Stimulated activated effector memory CD8-positive, alpha-beta T cell treated with anti-CD3 and anti-CD28 coated beads, Interleukin-12 subunit alpha, Interleukin-12 subunit beta, amount 100 ng/mL, for 72 hours (primary cell): ENCODE results near the gene AP2A1.

Experiments used
- ATAC-seq: fragments of 150-1000 bp; cut with Tn5 transposase; 2 replicates; pipeline ENCODE4 v1.10.0; 2021
- DNase-seq, 2 donors: peaks; one replicate each; pipeline ENCODE4 v3.0.0; 2021 to 2022; ENCODE audit warnings: low spot score in 2 of 2
- H3K27ac Mint-ChIP-seq: one replicate; pipeline ENCODE4 v1.8.0; 2022; ENCODE audit warnings: mild to moderate bottlenecking, mixed read lengths
- H3K36me3 Mint-ChIP-seq: one replicate; pipeline ENCODE4 v1.8.0; 2022; ENCODE audit warnings: mild to moderate bottlenecking, mixed read lengths
- H3K4me1 Mint-ChIP-seq: one replicate; pipeline ENCODE4 v1.8.0; 2022; ENCODE audit warnings: mixed read lengths
- H3K4me3 Mint-ChIP-seq: one replicate; pipeline ENCODE4 v1.8.0; 2022; ENCODE audit warnings: mild to moderate bottlenecking, mixed read lengths
- H3K9me3 Mint-ChIP-seq: one replicate; pipeline ENCODE4 v1.8.0; 2022; ENCODE audit warnings: mixed read lengths

Gene AP2A1

GRCh38 chr19:49775742-49776370 lies 9.1 kb downstream of the AP2A1 start:
- H3K4me3 Mint-ChIP-seq: no peak overlapping the region
- ATAC-seq (no peak), DNase-seq (no peak)
- H3K36me3 Mint-ChIP-seq: peaks cover 38% of the 10 kb centered on the region
- no peaks in the 10 kb centered on the region for H3K9me3 Mint-ChIP-seq
- peaks cover 42% of the 10 kb centered on the region for H3K4me1 Mint-ChIP-seq
- H3K27ac Mint-ChIP-seq: peak overlapping the region; percentile 45

DNA sequence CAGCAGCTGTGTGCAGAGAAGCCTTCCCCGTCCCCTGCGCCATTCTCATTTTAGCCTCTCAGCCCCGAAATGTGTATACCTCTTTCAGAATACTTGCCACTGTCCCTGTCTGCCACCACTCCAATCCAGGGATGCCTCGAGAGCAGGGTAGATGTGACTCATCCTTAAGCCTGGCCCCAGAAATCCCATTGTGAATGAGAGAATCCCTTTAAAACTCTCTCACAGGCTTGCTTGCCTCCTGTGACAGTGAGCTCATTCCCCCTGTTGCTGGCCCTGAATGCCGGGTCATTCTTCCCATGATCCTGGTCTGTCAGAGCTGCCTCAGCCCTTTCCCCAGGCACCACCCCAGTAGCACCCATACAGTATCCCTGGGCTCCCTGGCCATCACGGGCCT lies 9.6 kb downstream of the AP2A1 start:
- no peak for ATAC-seq
- Mint-ChIP-seq H3K36me3 (peaks cover 38% of the 10 kb centered on the region), H3K4me1 (peaks cover 46% of the 10 kb centered on the region), H3K9me3 (no peaks in the 10 kb centered on the region), H3K27ac (peak overlapping the region; percentile 45), H3K4me3 (no peak overlapping the region)
- no peak for DNase-seq

DNA sequence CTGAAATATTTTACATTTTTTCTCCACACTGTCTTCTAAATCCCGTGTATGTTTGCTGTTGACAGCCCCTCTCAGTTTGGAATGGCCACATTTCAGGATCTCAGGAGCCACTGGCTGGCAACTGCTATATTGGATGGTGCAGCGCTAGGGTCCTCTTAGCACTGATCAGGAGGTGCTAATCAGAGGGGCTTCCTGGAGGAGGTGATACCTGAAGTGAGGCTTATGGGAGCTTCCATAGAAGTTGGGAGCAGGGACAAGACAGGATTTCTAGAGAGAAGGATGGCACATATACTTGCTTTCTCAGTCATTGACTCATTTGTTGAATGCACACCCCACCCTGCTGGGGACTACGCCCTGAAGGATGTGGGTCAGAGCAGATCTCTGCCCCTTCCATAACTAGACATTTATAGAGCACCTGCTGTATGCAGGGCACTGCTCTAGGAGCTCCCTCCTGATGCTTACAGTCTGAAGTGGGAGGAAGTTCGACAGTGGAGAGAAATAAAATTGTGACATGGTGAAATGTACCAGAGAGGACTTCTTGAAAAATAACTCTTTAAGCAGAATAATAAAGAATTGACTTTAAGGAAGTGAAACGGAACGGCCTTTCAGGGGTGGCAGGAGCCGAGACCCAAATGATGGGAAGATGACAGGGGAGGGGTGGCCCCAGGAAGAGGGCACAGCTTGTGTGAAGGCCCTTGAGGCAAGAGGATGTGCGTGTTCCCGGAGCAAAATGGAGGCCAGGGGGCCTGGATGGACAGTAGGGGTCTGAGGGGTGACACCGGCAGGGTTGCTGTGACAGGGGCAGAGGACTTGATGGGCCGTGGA lies 13.1 kb downstream of the AP2A1 start:
- Mint-ChIP-seq H3K36me3 (peaks cover 51% of the 10 kb centered on the region), H3K4me1 (peaks cover 27% of the 10 kb centered on the region), H3K4me3 (no peak overlapping the region), H3K27ac (peak overlapping the region; percentile 87), H3K9me3 (no peaks in the 10 kb centered on the region)
- DNase-seq (no peak), ATAC-seq (no peak)

DNA sequence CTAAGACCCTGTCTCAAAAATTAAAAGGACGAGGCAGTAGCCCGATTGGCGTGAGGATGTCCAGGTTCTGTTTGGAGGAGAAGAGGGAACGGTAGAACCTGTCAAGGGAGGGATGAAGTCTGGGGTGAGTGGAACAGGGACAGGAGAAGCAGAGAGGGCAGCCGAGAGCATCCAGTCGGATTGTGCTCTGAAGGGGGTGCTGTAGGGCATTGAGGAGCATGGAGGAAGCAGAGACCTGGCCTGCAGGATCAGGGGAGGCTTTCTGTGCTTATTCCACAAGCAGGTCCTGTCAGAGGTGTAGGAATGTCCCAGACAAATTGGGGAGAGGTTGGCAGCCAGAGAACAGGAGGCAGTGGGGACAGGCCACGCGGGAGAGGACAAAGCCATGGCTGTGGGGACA lies 14.1 kb downstream of the AP2A1 start:
- Mint-ChIP-seq H3K36me3 (peaks cover 60% of the 10 kb centered on the region), H3K27ac (peak overlapping the region; percentile 87), H3K4me1 (peaks cover 33% of the 10 kb centered on the region), H3K4me3 (no peak overlapping the region), H3K9me3 (no peaks in the 10 kb centered on the region)
- no peak for DNase-seq
- ATAC-seq: no peak

GRCh38 chr19:49781394-49781793 lies 14.6 kb downstream of the AP2A1 start:
- ATAC-seq (no peak), DNase-seq (no peak)
- no peak overlapping the region for H3K4me3 Mint-ChIP-seq
- peak overlapping the region; percentile 87 for H3K27ac Mint-ChIP-seq
- H3K36me3 Mint-ChIP-seq: peaks cover 65% of the 10 kb centered on the region
- H3K4me1 Mint-ChIP-seq: peaks cover 28% of the 10 kb centered on the region
- H3K9me3 Mint-ChIP-seq: no peaks in the 10 kb centered on the region

DNA sequence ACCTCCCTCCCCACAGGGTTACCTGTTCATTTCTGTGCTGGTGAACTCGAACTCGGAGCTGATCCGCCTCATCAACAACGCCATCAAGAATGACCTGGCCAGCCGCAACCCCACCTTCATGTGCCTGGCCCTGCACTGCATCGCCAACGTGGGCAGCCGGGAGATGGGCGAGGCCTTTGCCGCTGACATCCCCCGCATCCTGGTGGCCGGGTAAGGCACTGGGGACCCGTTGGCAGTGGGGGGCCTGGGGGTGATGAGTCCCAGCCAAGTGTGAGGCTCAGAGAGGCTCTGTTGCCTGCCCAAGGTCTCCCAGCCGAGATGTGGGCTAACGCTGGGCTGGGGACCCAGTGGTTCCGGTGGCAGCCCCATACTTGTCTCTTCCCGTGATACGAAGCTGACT lies 15.7 kb downstream of the AP2A1 start:
- Mint-ChIP-seq H3K4me1 (peaks cover 25% of the 10 kb centered on the region), H3K4me3 (no peak overlapping the region), H3K36me3 (peaks cover 76% of the 10 kb centered on the region), H3K27ac (no peak overlapping the region), H3K9me3 (no peaks in the 10 kb centered on the region)
- DNase-seq: no peak
- no peak for ATAC-seq

DNA sequence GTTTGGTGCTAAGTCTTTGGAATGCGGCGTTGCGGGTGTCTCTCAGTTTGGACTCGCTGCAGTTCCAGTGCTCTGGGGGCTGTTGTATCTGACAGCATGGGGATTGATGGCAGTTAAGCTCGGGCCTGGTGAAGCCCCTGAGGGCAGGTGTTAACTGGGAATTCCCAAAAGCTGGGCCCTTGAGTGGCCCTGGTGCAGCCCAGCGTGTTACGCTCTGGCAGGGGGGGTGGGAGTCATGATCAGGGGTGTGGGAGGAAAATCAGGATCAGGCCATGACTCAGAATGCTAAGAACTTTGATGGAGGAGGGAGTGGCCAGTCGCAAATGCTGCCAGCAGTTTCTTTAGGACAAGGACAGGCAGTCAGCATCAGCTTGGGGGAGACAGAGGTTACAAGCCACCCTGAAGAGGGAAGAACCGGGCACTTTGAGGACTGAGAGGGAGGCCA lies 19.6 kb downstream of the AP2A1 start:
- Mint-ChIP-seq H3K4me3 (no peak overlapping the region), H3K4me1 (peaks cover 24% of the 10 kb centered on the region), H3K27ac (peak overlapping the region; percentile 67), H3K36me3 (peaks cover 94% of the 10 kb centered on the region), H3K9me3 (no peaks in the 10 kb centered on the region)
- no peak for ATAC-seq
- DNase-seq: no peak

GRCh38 chr19:49787746-49788145 lies 20.9 kb downstream of the AP2A1 start:
- DNase-seq: no peak
- Mint-ChIP-seq H3K36me3 (peaks cover 92% of the 10 kb centered on the region), H3K27ac (peak overlapping the region; percentile 73), H3K4me1 (peaks cover 24% of the 10 kb centered on the region), H3K9me3 (no peaks in the 10 kb centered on the region), H3K4me3 (no peak overlapping the region)
- no peak for ATAC-seq

DNA sequence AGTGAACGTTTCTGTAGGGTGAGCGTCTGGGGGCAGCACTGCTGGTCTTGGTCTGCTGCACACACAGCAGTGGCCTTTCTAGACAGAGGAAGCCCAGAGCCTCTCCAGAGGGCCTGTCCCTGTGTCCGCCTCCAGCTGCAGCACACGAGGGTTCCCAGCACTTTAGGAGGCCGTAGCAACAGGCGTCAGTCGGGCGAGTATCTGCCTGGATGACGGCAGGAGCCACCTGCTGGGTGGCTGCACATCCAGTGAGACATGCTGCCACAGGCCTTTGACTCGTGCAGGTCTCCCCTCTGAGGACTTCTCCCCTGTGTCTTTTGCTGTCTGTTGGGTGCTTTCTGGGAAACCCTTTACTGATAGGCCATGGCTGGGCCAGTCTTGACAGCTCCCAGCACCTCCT lies 22.1 kb downstream of the AP2A1 start:
- peak overlapping the region; percentile 73 for H3K27ac Mint-ChIP-seq
- peaks cover 30% of the 10 kb centered on the region for H3K4me1 Mint-ChIP-seq
- H3K36me3 Mint-ChIP-seq: peaks cover 92% of the 10 kb centered on the region
- DNase-seq (no peak), ATAC-seq (no peak)
- H3K4me3 Mint-ChIP-seq: no peak overlapping the region
- no peaks in the 10 kb centered on the region for H3K9me3 Mint-ChIP-seq

DNA sequence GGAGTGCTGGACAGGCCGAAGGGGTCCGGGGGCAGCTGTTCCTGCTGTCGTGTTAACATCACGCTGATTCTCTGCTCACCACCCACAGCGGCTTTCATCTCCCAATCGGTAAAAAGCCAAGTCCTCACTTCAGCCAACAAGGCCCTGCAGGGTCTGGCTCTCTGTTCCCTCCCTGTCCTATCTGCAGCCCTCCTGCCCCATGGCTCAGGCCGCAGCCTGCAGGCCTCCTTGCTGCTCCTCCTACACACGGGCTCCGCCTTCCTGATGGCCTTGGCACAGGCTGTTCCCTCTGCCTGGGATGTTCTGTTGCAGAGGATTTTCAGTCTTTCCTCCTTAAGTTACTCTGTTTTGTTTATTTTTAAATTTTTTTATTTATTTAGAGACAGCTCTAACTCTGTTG lies 24.1 kb downstream of the AP2A1 start:
- Mint-ChIP-seq H3K9me3 (no peaks in the 10 kb centered on the region), H3K27ac (peak overlapping the region; percentile 32), H3K4me1 (peaks cover 23% of the 10 kb centered on the region), H3K36me3 (peaks cover 92% of the 10 kb centered on the region), H3K4me3 (no peak overlapping the region)
- ATAC-seq (no peak), DNase-seq (no peak)

DNA sequence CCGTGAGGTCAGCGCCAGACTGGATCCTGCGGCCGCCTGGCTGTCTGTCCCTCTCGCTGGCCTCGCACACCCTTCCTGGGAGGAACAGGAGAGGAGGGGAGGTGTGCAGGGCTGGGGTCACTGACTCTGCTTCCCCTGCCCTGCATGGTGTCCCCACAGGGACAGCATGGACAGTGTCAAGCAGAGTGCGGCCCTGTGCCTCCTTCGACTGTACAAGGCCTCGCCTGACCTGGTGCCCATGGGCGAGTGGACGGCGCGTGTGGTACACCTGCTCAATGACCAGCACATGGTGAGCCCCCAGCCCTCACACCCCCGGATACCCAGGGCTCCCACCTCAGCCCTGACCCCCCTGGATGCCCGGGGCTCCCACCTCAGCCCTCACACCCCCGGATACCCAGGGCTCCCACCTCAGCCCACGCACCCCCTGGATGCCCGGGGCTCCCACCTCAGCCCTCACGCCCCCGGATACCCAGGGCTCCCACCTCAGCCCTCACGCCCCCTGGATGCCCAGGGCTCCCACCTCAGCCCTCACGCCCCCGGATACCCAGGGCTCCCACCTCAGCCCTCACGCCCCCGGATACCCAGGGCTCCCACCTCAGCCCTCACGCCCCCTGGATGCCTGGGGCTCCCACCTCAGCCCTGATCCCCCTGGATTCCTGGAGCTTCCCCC lies 25.1 kb downstream of the AP2A1 start:
- Mint-ChIP-seq H3K4me1 (peaks cover 23% of the 10 kb centered on the region), H3K4me3 (no peak overlapping the region), H3K9me3 (no peaks in the 10 kb centered on the region), H3K27ac (peak overlapping the region; percentile 24), H3K36me3 (peaks cover 90% of the 10 kb centered on the region)
- no peak for ATAC-seq
- no peak for DNase-seq

DNA sequence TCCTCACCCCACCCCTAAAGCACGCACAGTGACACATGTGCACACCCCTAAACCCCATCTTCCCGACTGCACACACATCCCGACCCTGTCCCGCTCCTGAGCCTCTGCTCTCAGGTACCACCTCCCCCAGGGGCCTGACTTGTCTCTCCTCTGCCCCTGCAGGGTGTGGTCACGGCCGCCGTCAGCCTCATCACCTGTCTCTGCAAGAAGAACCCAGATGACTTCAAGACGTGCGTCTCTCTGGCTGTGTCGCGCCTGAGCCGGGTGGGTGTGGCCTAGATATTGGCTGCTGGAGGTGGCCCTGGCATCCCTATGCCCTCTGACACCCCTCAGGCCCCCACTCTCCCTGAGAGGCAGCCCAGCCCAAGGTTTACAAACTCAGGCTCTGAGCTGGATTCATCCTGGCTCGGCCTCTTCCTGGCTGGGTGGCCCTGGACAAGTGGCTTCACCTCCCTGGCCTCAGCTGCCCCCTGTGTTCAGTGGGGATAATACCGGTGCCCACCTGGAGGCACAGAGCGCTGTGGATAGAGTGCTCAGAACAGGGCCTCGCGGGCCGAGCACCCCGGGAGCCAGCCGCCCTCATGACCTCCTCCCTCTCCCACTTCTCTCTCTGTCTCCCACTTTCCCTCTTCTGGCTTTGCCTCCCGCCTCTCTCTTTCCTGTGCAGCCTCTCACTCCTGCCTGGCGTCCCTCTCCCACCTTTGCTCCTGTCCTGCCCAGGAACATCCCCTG lies 26.2 kb downstream of the AP2A1 start:
- peaks cover 90% of the 10 kb centered on the region for H3K36me3 Mint-ChIP-seq
- no peaks in the 10 kb centered on the region for H3K9me3 Mint-ChIP-seq
- H3K4me3 Mint-ChIP-seq: no peak overlapping the region
- peak overlapping the region; percentile 24 for H3K27ac Mint-ChIP-seq
- DNase-seq (no peak), ATAC-seq (no peak)
- H3K4me1 Mint-ChIP-seq: peaks cover 23% of the 10 kb centered on the region

GRCh38 chr19:49793561-49793840 lies 26.7 kb downstream of the AP2A1 start:
- Mint-ChIP-seq H3K27ac (peak overlapping the region; percentile 24), H3K4me3 (no peak overlapping the region), H3K36me3 (peaks cover 90% of the 10 kb centered on the region), H3K4me1 (peaks cover 19% of the 10 kb centered on the region), H3K9me3 (no peaks in the 10 kb centered on the region)
- peak; percentile 77 for ATAC-seq
- no peak for DNase-seq

DNA sequence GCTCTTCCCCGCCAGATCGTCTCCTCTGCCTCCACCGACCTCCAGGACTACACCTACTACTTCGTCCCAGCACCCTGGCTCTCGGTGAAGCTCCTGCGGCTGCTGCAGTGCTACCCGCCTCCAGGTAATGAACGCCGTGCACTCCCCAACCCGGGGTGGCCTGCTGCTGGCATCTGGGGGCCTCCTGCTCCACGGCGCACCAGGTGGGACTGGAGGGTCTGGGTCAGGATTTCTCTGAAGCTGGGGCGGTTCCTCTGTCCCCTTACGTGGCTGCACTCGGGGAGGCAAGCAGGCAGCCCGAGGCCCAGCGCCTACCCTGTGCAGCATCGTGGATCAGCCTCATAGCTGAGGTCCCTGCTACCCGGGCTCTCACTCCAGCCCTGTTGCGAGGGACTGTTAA lies 28.8 kb downstream of the AP2A1 start:
- no peak for ATAC-seq
- Mint-ChIP-seq H3K27ac (no peak overlapping the region), H3K36me3 (peaks cover 88% of the 10 kb centered on the region), H3K4me1 (peaks cover 12% of the 10 kb centered on the region), H3K9me3 (no peaks in the 10 kb centered on the region), H3K4me3 (no peak overlapping the region)
- no peak for DNase-seq

DNA sequence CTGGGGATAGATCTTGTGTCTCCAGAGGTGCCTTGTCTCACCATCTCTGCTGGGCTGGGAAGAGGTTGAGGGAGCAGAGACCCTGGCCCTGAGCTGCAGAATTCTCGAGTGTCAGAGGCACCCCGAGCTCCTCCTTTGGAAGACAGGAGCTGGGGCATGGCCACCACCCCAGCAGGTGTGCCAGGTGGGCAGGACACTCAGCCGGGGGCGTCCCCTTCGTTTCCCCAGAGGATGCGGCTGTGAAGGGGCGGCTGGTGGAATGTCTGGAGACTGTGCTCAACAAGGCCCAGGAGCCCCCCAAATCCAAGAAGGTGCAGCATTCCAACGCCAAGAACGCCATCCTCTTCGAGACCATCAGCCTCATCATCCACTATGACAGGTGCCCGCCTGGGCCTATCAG lies 31.8 kb downstream of the AP2A1 start:
- DNase-seq (no peak), ATAC-seq (no peak)
- Mint-ChIP-seq H3K27ac (no peak overlapping the region), H3K4me1 (peaks cover under 1% of the 10 kb centered on the region), H3K9me3 (no peaks in the 10 kb centered on the region), H3K36me3 (peaks cover 80% of the 10 kb centered on the region), H3K4me3 (no peak overlapping the region)
